Pancreas (tissue), 10 donors: Measurements from ENCODE around the gene TSPAN12. TPM values are rescaled to one million over a fixed set of nuclear protein-coding genes. Genes with fewer than 3 reads are reported as not detected.

Source experiments
- ATAC-seq, 4 donors: fragments of 200-7000 bp; cut with Tn5 transposase; one replicate each; pipeline versions ENCODE4 v1.8.0 to v1.9.1; 2020; ENCODE audit warnings: mild to moderate bottlenecking in 4 of 4, moderate library complexity in 4 of 4
- DNase-seq, 6 donors: peaks; one replicate each; pipeline ENCODE4 v3.0.0-alpha.2; 2020
- FAIRE-seq: peaks from 2 replicates; lab custom pipeline; 2012; peaks lifted over from hg19 to GRCh38; lab: Jason Lieb, UNC
- H3K27ac ChIP-seq, 4 donors: fragments of 200-600 bp; sonication (generic); 1 replicate in 3 of 4; 2 replicates in 1 of 4; pipeline versions ENCODE4 v1.5.0 to v1.8.0; 2020
- H3K27me3 ChIP-seq, 4 donors: fragments of 200-600 bp; one replicate each; pipeline ENCODE4 v1.8.0; 2021
- H3K36me3 ChIP-seq, 3 donors: fragments of 200-600 bp; sonication (generic) in 1 of 3; one replicate each; pipeline versions ENCODE4 v1.5.0 to v1.8.0; 2020 to 2021
- H3K4me1 ChIP-seq, 3 donors: fragments of 200-600 bp; one replicate each; pipeline ENCODE4 v1.8.0; 2021
- H3K4me3 ChIP-seq, 4 donors: fragments of 200-600 bp; sonication (generic) in 2 of 4; one replicate each; pipeline versions ENCODE4 v1.5.0 to v1.8.0; 2020 to 2021
- H3K9me3 ChIP-seq, 4 donors: fragments of 200-600 bp; one replicate each; pipeline ENCODE4 v1.8.0; 2021
- WGBS, 2 donors: extraction: QIAGEN DNeasy Blood & Tissue Kit; methylation state at CpG; one replicate each; pipeline ENCODE4 v1.1.7; 2013; 5-methylcytosine and 5-hydroxymethylcytosine counted together
- intact Hi-C, 3 donors: fragments of 100-400 bp; cut with DNase I; formaldehyde crosslinking; loops; one replicate each; pipeline versions ENCODE4 v1.11.1 to v1.14.2; 2022
- polyA plus RNA-seq, 2 donors: library from polyadenylated mRNA; stranded (reverse); fragments of 200-250 nt; gene quantifications; one replicate each; pipeline ENCODE4 v1.2.3, GENCODE V29; 2013
- total RNA-seq, 6 donors: library from RNA; stranded (reverse); fragmentation: NEBNext Ultra II Directional in 4 of 6; extraction: Animal tissue kit (Norgen Biotek cat#: 25700) in 4 of 6; gene quantifications; one replicate each; pipeline versions ENCODE4 v1.2.1 to v1.2.4, GENCODE V29; 2021 to 2023
- TF ChIP-seq, protein P1 (sequence below), 4 donors: fragments of 200-600 bp; sonication (generic) in 3 of 4; IDR thresholded peaks; one replicate each; pipeline versions ENCODE4 v1.5.0 to v1.8.0; 2021; ENCODE audit warnings: antibody characterized with exemption in 4 of 4
- donor health status: healthy with polysubstance abuse.
- donor health status: DM: no; HTN: no; CAD: no; lungs with moderate emphysema.
- donor health status: DM: no; HTN: no; CAD: no.
- donor health status: control.
- donor health status: control.
- donor health status: Bipolar disorder and iron deficiency.
- donor health status: DM: yes; HTN: yes; CAD: no.
- donor health status: DM: no; HTN: no; CAD: no.
- donor health status: DM: no; HTN: no; CAD: no.
- donor health status: DM: yes; HTN: yes; CAD: no.

TSPAN12 gene
- total and polyA plus RNA-seq, 8 donors, result 3.9 to 16.0 (median 8.9) TPM

DNA sequence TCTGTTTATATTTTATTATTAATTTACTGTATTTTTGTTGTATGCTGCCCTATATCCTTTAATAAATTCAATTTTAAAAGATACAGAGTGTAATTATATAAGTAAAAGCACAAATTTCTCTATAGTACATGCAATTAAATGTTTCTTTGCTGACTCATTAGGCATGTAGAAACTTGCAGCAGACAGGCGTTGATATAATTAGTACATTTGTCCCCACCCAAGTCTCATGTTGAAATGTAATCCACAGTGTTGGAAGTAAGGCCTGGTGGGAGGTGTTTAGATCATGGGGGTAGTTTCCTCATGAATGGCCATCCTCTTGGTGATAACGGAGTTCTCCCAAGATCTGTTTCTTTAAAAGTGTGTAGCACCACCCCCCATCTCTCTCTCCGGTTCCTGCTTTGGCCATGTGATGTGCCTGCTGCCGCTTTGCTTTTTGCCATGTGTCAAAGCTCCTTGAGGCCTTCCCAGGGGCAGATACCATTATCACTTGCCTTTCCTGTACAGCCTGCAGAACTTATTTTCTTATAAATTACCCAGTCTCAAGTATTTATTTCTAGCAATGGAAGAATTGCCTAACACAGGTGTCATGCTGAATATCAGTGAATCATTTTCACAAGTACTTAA is 63.7 kb downstream of the TSPAN12 start:
- 68 to 75% methylated on average over 4 of the region's 4 CpGs for WGBS, 2 donors
- Histone ChIP-seq H3K4me1 (peaks cover 0 to 6% (median 0%) of the 10 kb centered on the region in 3 donors), H3K9me3 (no peaks in the 10 kb centered on the region), H3K27me3 (no peaks in the 10 kb centered on the region), H3K4me3 (no peak overlapping the region), H3K27ac (no peak overlapping the region), H3K36me3 (no peaks in the 10 kb centered on the region)
- ATAC-seq, result no peak
- intact Hi-C loops, result loop anchor here in 1 of 3 donors (10.0 kb wide), 2 partner anchors 51 to 151 kb away; no protein-coding TSS in a partner anchor
- FAIRE-seq, result no peak
- no peak for DNase-seq
- TF ChIP-seq, protein P1, sequence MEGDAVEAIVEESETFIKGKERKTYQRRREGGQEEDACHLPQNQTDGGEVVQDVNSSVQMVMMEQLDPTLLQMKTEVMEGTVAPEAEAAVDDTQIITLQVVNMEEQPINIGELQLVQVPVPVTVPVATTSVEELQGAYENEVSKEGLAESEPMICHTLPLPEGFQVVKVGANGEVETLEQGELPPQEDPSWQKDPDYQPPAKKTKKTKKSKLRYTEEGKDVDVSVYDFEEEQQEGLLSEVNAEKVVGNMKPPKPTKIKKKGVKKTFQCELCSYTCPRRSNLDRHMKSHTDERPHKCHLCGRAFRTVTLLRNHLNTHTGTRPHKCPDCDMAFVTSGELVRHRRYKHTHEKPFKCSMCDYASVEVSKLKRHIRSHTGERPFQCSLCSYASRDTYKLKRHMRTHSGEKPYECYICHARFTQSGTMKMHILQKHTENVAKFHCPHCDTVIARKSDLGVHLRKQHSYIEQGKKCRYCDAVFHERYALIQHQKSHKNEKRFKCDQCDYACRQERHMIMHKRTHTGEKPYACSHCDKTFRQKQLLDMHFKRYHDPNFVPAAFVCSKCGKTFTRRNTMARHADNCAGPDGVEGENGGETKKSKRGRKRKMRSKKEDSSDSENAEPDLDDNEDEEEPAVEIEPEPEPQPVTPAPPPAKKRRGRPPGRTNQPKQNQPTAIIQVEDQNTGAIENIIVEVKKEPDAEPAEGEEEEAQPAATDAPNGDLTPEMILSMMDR (IDR thresholded peaks at IDR 0.05), result no peak

DNA sequence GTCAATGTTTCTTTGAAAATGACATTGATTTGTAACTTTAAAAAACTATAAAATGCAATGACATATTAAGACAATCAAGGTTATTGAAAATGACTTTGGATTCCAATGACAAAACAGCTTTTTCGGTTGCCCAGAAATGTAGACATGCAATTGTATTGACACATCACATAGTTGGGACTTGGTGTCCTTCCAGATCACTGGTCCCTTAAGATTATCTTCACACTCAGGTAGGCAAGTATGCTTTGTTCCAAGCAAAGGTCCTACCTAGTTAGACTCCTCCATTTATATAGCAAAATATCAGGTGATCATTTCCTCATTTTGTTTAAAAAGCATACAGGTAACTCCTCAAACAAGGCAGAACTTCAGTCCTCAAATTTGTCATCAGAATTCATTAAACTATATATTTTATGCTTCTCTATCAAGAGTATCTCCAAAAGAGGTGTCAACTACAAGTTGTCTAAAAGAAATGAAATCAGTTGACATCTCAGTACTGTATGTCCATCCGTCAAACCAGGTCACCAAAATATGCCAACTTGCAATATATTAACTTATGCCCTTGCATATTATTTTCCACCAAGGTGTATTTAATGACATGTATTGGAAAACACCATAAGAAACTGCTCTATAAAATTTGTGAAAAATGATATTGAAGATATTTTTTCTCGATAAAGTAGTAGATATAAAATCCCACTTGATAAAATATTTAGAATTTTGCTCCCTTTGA is 64.6 kb downstream of the TSPAN12 start:
- Histone ChIP-seq H3K36me3 (no peaks in the 10 kb centered on the region), H3K27me3 (no peaks in the 10 kb centered on the region), H3K27ac (no peak overlapping the region), H3K9me3 (no peaks in the 10 kb centered on the region), H3K4me1 (peaks cover 0 to 6% (median 0%) of the 10 kb centered on the region in 3 donors), H3K4me3 (no peak overlapping the region)
- intact Hi-C loops, result loop anchor here in 1 of 3 donors (10.0 kb wide), 2 partner anchors 51 to 151 kb away; no protein-coding TSS in a partner anchor
- ATAC-seq, result peak in 2 of 4 donors; percentile 52 to 64
- no peak for DNase-seq
- 62 to 65% methylated on average over 3 of the region's 3 CpGs for WGBS, 2 donors
- TF ChIP-seq, protein P1 (IDR thresholded peaks at IDR 0.05), result no peak
- no peak for FAIRE-seq

DNA sequence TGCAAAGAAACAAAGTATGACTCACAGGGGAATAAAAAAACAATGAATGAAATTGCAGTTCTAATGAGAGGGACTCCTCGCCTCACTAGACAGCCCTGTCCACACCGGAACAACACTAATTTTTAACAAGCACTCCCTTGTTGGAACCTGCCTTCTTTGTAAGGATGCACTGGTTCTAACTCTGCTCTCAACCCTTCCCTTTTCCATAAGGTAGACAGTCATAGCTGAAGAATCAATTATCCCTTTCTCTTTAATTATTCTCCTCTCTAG is 65.1 kb downstream of the TSPAN12 start:
- no peaks in the 10 kb centered on the region for H3K9me3 ChIP-seq
- H3K27ac ChIP-seq, result no peak overlapping the region
- WGBS, 2 donors, result 99 to 100% methylated on average over 2 of the region's 2 CpGs
- DNase-seq (no peak), FAIRE-seq (no peak), ATAC-seq (no peak)
- H3K36me3 ChIP-seq, result no peaks in the 10 kb centered on the region
- peaks cover 0 to 6% (median 0%) of the 10 kb centered on the region in 3 donors for H3K4me1 ChIP-seq
- no peak overlapping the region for H3K4me3 ChIP-seq
- intact Hi-C loops, result loop anchor here in 1 of 3 donors (10.0 kb wide), 2 partner anchors 52 to 152 kb away; no protein-coding TSS in a partner anchor
- TF ChIP-seq, protein P1 (IDR thresholded peaks at IDR 0.05), result no peak
- no peaks in the 10 kb centered on the region for H3K27me3 ChIP-seq

DNA sequence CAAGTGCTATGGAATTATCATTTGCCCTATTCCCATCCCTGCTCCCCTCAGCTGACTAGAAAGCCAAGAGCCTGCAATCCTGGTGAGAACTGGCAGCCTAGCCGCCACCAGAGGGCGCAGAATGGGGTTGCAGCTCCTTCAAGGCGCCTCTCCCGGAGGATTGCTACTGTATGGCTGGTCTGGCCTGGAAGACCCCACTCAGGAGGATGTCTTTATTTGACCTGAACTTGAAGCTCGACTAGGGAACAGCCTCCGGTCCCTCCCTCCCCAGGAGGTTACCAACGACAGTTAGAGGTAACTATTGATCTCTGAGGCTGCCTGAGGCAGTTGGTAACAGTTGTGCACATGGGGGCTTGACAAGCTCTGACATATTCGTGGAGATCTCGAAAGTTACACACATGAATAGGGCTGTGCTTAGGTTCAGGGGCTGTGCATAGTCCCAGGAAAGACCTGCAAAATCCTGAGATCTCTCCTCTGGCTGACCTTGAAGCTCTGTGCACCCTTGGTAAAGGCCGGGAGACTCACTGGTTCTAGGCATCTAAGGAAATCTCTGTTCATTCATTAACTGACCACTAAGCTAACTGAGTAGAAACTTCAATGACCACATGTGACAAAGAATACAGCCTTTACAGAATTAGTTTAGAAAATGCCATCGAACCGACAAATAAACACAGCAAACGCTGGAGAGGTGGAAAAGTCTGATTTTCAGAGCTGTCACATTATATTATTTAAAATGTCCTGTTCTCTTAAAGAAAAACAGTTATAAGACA is 65.7 kb downstream of the TSPAN12 start:
- Histone ChIP-seq H3K4me1 (peaks cover 0 to 6% (median 0%) of the 10 kb centered on the region in 3 donors), H3K27ac (no peak overlapping the region), H3K27me3 (no peaks in the 10 kb centered on the region), H3K9me3 (no peaks in the 10 kb centered on the region), H3K4me3 (no peak overlapping the region), H3K36me3 (no peaks in the 10 kb centered on the region)
- intact Hi-C loops, result loop anchor here in 1 of 3 donors (10.0 kb wide), 2 partner anchors 53 to 153 kb away; no protein-coding TSS in a partner anchor
- 46 to 51% methylated on average over 13 of the region's 13 CpGs for WGBS, 2 donors
- FAIRE-seq (no peak), DNase-seq (peak; percentile 61 to 90 (median 79)), ATAC-seq (peak; percentile 89 to 99 (median 97))
- TF ChIP-seq, protein P1 (IDR thresholded peaks at IDR 0.05), result peak; percentile 64 to 83 (median 75)
